COLO668 (cell line): ENCODE results near the gene CNTNAP5.
A peak's percentile ranks its signal among the peaks of the same experiment; 100 is the strongest.

Experiments used
- DNase-seq: peaks from one replicate; lab custom pipeline; 2025; ENCODE audit not compliant: unreplicated experiment; lab: John Stamatoyannopoulos, UW

Gene CNTNAP5

GRCh38 chr2:124666976-124667375, 641.9 kb downstream of the CNTNAP5 start:
- no peak for DNase-seq

GRCh38 chr2:124668161-124668560, 643.1 kb downstream of the CNTNAP5 start:
- no peak for DNase-seq

- no peak for DNase-seq
Measured at GRCh38 chr2:124670187-124670586, 645.1 kb downstream of the CNTNAP5 start.

GRCh38 chr2:124678043-124678442, 653.0 kb downstream of the CNTNAP5 start:
- DNase-seq: no peak

GRCh38 chr2:124683536-124684428, 658.7 kb downstream of the CNTNAP5 start:
- DNase-seq: peak; percentile 70

- no peak for DNase-seq
Measured at GRCh38 chr2:124689348-124689747, 664.3 kb downstream of the CNTNAP5 start.

GRCh38 chr2:124692216-124692615, 667.1 kb downstream of the CNTNAP5 start:
- no peak for DNase-seq

- no peak for DNase-seq
Measured at GRCh38 chr2:124692707-124693106, 667.6 kb downstream of the CNTNAP5 start.

GRCh38 chr2:124693156-124693555, 668.1 kb downstream of the CNTNAP5 start:
- no peak for DNase-seq

- DNase-seq: no peak
Measured at GRCh38 chr2:124698979-124699565, 674.0 kb downstream of the CNTNAP5 start.

GRCh38 chr2:124702777-124703176, 677.7 kb downstream of the CNTNAP5 start:
- DNase-seq: no peak

- DNase-seq: peak; percentile 28
Measured at GRCh38 chr2:124704071-124704925, 679.2 kb downstream of the CNTNAP5 start.

- DNase-seq: no peak
Measured at GRCh38 chr2:124708661-124709060, 683.6 kb downstream of the CNTNAP5 start.

- no peak for DNase-seq
Measured at GRCh38 chr2:124713969-124714368, 688.9 kb downstream of the CNTNAP5 start.

- no peak for DNase-seq
Measured at GRCh38 chr2:124725187-124725586, 700.1 kb downstream of the CNTNAP5 start.

- DNase-seq: no peak
Measured at GRCh38 chr2:124740636-124741035, 715.5 kb downstream of the CNTNAP5 start.

- DNase-seq: no peak
Measured at GRCh38 chr2:124753842-124754241, 728.8 kb downstream of the CNTNAP5 start.

GRCh38 chr2:124755386-124755785, 730.3 kb downstream of the CNTNAP5 start:
- no peak for DNase-seq

- DNase-seq: no peak
Measured at GRCh38 chr2:124756048-124756447, 731.0 kb downstream of the CNTNAP5 start.

- DNase-seq: no peak
Measured at GRCh38 chr2:124762388-124762787, 737.3 kb downstream of the CNTNAP5 start.

- DNase-seq: no peak
Measured at GRCh38 chr2:124763611-124764010, 738.5 kb downstream of the CNTNAP5 start.

- no peak for DNase-seq
Measured at GRCh38 chr2:124774781-124775180, 749.7 kb downstream of the CNTNAP5 start.
